ENCODE results near the gene CNTRL.

DNA sequence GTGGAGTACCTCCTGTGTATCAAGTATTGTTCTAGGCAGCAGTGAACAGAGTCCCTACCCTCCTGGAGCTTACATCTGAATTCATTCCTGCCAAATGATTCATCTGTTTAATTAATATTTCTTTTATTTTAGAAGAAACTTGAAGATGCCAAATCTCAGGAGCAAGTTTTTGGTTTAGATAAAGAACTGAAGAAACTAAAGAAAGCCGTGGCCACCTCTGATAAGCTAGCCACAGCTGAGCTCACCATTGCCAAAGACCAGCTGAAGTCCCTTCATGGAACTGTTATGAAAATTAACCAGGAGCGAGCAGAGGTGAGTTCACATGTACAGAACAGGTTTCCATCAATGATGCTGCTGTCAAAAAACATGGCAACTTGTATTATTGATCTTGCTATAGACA, 69.0 kb downstream of the CNTRL start:
- TF ChIP-seq POLR2AphosphoS5 (IDR thresholded peaks at IDR 0.05; ENCODE audit: low read depth, low read length) (no peak), POU2F2 (IDR thresholded peaks at IDR 0.05; ENCODE audit: low read depth, low read length) (no peak), SPI1 (IDR thresholded peaks at IDR 0.05; ENCODE audit: low read depth, low read length) (no peak), POLR2A (IDR thresholded peaks at IDR 0.05; ENCODE audit: low read depth, low read length) (no peak), TAF1 (IDR thresholded peaks at IDR 0.05; ENCODE audit: low read depth, low read length) (no peak)
